GM11168 (cell line): ENCODE results near the gene CNST.
"Not testable (repeated sequence)": the region's sequence is repeated elsewhere in the genome, so short reads cannot be mapped to it uniquely, and the experiment has no call there.

Experiments used
- in situ Hi-C: fragments of 300-500 bp; cut with MboI; formaldehyde crosslinking; loops from one replicate; pipeline ENCODE4 v1.12.0; 2022; ENCODE audit warnings: low sequenced_read_pairs; ENCODE audit not compliant: unreplicated experiment

Gene CNST

GRCh38 chr1:246583056-246583440 is 16.8 kb downstream of the CNST start:
- in situ Hi-C loops = no loop called here

GRCh38 chr1:246583448-246584185 is 17.4 kb downstream of the CNST start:
- in situ Hi-C loops = no loop called here

- in situ Hi-C loops = no loop called here
Observed at GRCh38 chr1:246587032-246587431, 20.8 kb downstream of the CNST start.

GRCh38 chr1:246587606-246588005 is 21.4 kb downstream of the CNST start:
- in situ Hi-C loops = no loop called here

- in situ Hi-C loops = no loop called here
Observed at GRCh38 chr1:246588159-246588721, 22.0 kb downstream of the CNST start.

GRCh38 chr1:246589919-246590318 is 23.7 kb downstream of the CNST start:
- in situ Hi-C loops = not testable (repeated sequence)

- in situ Hi-C loops = no loop called here
Observed at GRCh38 chr1:246591047-246591446, 24.8 kb downstream of the CNST start.

- in situ Hi-C loops = no loop called here
Observed at GRCh38 chr1:246591504-246591903, 25.2 kb downstream of the CNST start.

GRCh38 chr1:246591958-246592357 is 25.7 kb downstream of the CNST start:
- in situ Hi-C loops = no loop called here

- in situ Hi-C loops = no loop called here
Observed at GRCh38 chr1:246592695-246593094, 26.4 kb downstream of the CNST start.

GRCh38 chr1:246595146-246595545 is 28.9 kb downstream of the CNST start:
- in situ Hi-C loops = no loop called here

GRCh38 chr1:246597340-246597739 is 31.1 kb downstream of the CNST start:
- in situ Hi-C loops = no loop called here

GRCh38 chr1:246597971-246598370 is 31.7 kb downstream of the CNST start:
- in situ Hi-C loops = no loop called here

GRCh38 chr1:246599315-246599714 is 33.1 kb downstream of the CNST start:
- in situ Hi-C loops = no loop called here

- in situ Hi-C loops = no loop called here
Observed at GRCh38 chr1:246600579-246600978, 34.3 kb downstream of the CNST start.

GRCh38 chr1:246602194-246602593 is 35.9 kb downstream of the CNST start:
- in situ Hi-C loops = no loop called here

GRCh38 chr1:246605231-246605630 is 39.0 kb downstream of the CNST start:
- in situ Hi-C loops = not testable (repeated sequence)

GRCh38 chr1:246607462-246607861 is 41.2 kb downstream of the CNST start:
- in situ Hi-C loops = no loop called here

- in situ Hi-C loops = no loop called here
Observed at GRCh38 chr1:246608616-246609376, 42.5 kb downstream of the CNST start.

- in situ Hi-C loops = no loop called here
Observed at GRCh38 chr1:246609632-246610031, 43.4 kb downstream of the CNST start.

GRCh38 chr1:246613096-246613758 is 47.0 kb downstream of the CNST start:
- in situ Hi-C loops = no loop called here
